ENCODE measurements around the gene RAB35.

RAB35 gene

GRCh38 chr12:120099738-120100137 lies 16.8 kb downstream of the RAB35 start:
- TF ChIP-seq CTCF (IDR thresholded peaks at IDR 0.05; ENCODE audit: insufficient read depth, missing control alignments) = no peak
- FAIRE-seq = no peak

GRCh38 chr12:120098756-120099470 lies 17.6 kb downstream of the RAB35 start:
- no peak for DNase-seq (ENCODE audit: insufficient read length, low spot score)
- no peak for FAIRE-seq
- TF ChIP-seq CTCF (IDR thresholded peaks at IDR 0.05; ENCODE audit: insufficient read depth, missing control alignments) = no peak

More at GRCh38 chr12:120099738-120100137, 16.8 kb downstream of the RAB35 start:
- no peak for DNase-seq (ENCODE audit: insufficient read length, low spot score)

GRCh38 chr12:120096671-120097202 lies 19.8 kb downstream of the RAB35 start:
- no peak for DNase-seq (ENCODE audit: insufficient read length, low spot score)
- TF ChIP-seq CTCF (IDR thresholded peaks at IDR 0.05; ENCODE audit: insufficient read depth, missing control alignments) = no peak
- no peak for FAIRE-seq

- DNase-seq (ENCODE audit: insufficient read length, low spot score) (no peak), FAIRE-seq (no peak)
- no peak for TF ChIP-seq CTCF (IDR thresholded peaks at IDR 0.05; ENCODE audit: insufficient read depth, missing control alignments)
These were observed 20.8 kb downstream of the RAB35 start for GRCh38 chr12:120095736-120096135.

- no peak for FAIRE-seq
- no peak for TF ChIP-seq CTCF (IDR thresholded peaks at IDR 0.05; ENCODE audit: insufficient read depth, missing control alignments)
- no peak for DNase-seq (ENCODE audit: insufficient read length, low spot score)
These were observed 21.2 kb downstream of the RAB35 start for GRCh38 chr12:120095331-120095730.

GRCh38 chr12:120094485-120094884 lies 22.1 kb downstream of the RAB35 start:
- no peak for DNase-seq (ENCODE audit: insufficient read length, low spot score)
- FAIRE-seq = no peak
- TF ChIP-seq CTCF (IDR thresholded peaks at IDR 0.05; ENCODE audit: insufficient read depth, missing control alignments) = no peak
